Transverse colon (tissue), 4 donors: ENCODE measurements around the gene MADD. TPM values are rescaled to one million over a fixed set of nuclear protein-coding genes. Genes with fewer than 3 reads are reported as not detected.

ENCODE experiments used
- DNase-seq: peaks from one replicate; pipeline ENCODE4 v3.0.0-alpha.2; 2019
- H3K27ac ChIP-seq, 4 donors: fragments of 200-600 bp; sonication (generic); 2 replicates each; pipeline ENCODE4 v1.5.1; 2016 to 2018; ENCODE audit warnings: inconsistent platforms in 4 of 4
- H3K27me3 ChIP-seq: fragments of 200-600 bp; sonication (generic); 2 replicates; pipeline ENCODE4 v1.5.1; 2017; ENCODE audit warnings: inconsistent platforms
- H3K36me3 ChIP-seq, 4 donors: fragments of 200-600 bp; sonication (generic); 2 replicates each; pipeline ENCODE4 v1.5.1; 2017 to 2019; ENCODE audit warnings: inconsistent platforms in 4 of 4
- H3K4me1 ChIP-seq, 4 donors: fragments of 200-600 bp; sonication (generic); 2 replicates each; pipeline ENCODE4 v1.5.1; 2017 to 2020; ENCODE audit warnings: inconsistent platforms in 4 of 4
- H3K4me3 ChIP-seq, 4 donors: fragments of 200-600 bp; sonication (generic); 1 replicate in 1 of 4; 2 replicates in 3 of 4; pipeline versions ENCODE4 v1.5.1 to v1.6.1; 2017 to 2019; ENCODE audit warnings: inconsistent platforms in 4 of 4
- H3K9me3 ChIP-seq, 2 donors: fragments of 200-600 bp; sonication (generic); 2 replicates each; pipeline ENCODE4 v1.5.1; 2017 to 2019; ENCODE audit warnings: inconsistent platforms in 2 of 2
- EP300 ChIP-seq: sonication (generic); formaldehyde crosslinking; IDR thresholded peaks from one replicate; pipeline ENCODE4 v1.6.1; 2017; ENCODE audit warnings: antibody characterized with exemption, low read depth
- POLR2A ChIP-seq: fragments of 450-650 bp; IDR thresholded peaks from one replicate; pipeline ENCODE4 v1.6.1; 2016; ENCODE audit warnings: antibody characterized with exemption, mild to moderate bottlenecking, moderate library complexity
- POLR2AphosphoS5 ChIP-seq, 3 donors: sonication (generic); formaldehyde crosslinking; IDR thresholded peaks; one replicate each; pipeline ENCODE4 v1.6.1; 2016; ENCODE audit warnings: antibody characterized with exemption in 3 of 3
- WGBS, 2 donors: methylation state at CpG; one replicate each; pipeline ENCODE4 v1.1.5; 2018; ENCODE audit warnings: low coverage in 1 of 2; 5-methylcytosine and 5-hydroxymethylcytosine counted together
- in situ Hi-C, 4 donors: fragments of 200-750 bp; cut with MboI; loops; one replicate each; pipeline versions ENCODE4 v1.15.0 to v1.15.1; 2017; ENCODE audit warnings: low sequenced_read_pairs in 3 of 4, low pct_ligation_motif_present in 1 of 4, low pct_unique_long_range_greater_than_20kb in 1 of 4
- intact Hi-C: fragments of 100-400 bp; cut with DNase I; formaldehyde crosslinking; loops from one replicate; pipeline ENCODE4 v1.15.1; 2023; ENCODE audit warnings: low total_unique reads
- total RNA-seq, 4 donors: library from RNA; depleted of rRNA; stranded (reverse); fragments of >200 nt; gene quantifications; one replicate each; pipeline ENCODE4 v1.1.0, GENCODE V29; 2016
- TF ChIP-seq, protein P1 (sequence below), 5 experiments: fragments of 200-600 bp in 3 of 5; fragments of 450-650 bp in 2 of 5; sonication (generic) in 3 of 5; IDR thresholded peaks; 1 replicate in 2 of 5; 2 replicates in 3 of 5; pipeline ENCODE4 v1.5.1; 2016 to 2017; ENCODE audit warnings: antibody characterized with exemption in 5 of 5, inconsistent platforms in 3 of 5, mild to moderate bottlenecking in 2 of 5, moderate library complexity in 1 of 5

MADD gene
- total RNA-seq, 4 donors from 2014 or later = 64.3 to 285 (median 71.8) TPM

DNA sequence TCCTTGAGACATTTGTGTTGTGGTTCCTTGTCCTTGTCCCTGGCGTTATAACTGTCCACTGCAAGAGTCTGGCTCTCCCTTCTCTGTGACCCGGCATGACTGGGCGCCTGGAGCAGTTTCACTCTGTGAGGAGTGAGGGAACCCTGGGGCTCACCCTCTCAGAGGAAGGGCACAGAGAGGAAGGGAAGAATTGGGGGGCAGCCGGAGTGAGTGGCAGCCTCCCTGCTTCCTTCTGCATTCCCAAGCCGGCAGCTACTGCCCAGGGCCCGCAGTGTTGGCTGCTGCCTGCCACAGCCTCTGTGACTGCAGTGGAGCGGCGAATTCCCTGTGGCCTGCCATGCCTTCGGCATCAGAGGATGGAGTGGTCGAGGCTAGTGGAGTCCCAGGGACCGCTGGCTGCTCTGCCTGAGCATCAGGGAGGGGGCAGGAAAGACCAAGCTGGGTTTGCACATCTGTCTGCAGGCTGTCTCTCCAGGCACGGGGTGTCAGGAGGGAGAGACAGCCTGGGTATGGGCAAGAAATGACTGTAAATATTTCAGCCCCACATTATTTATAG, 59.6 kb downstream of the MADD start:
- Histone ChIP-seq H3K27ac (no peak overlapping the region), H3K4me1 (peaks cover 0 to 20% (median 12%) of the 10 kb centered on the region in 4 donors), H3K27me3 (no peaks in the 10 kb centered on the region), H3K36me3 (peaks cover 0 to 39% (median 6%) of the 10 kb centered on the region in 4 donors), H3K9me3 (no peaks in the 10 kb centered on the region), H3K4me3 (no peak overlapping the region)
- in situ Hi-C loops = no loop called here
- WGBS, 2 donors = 86% methylated on average over 12 of the region's 12 CpGs; no CpG with 5 or more reads in 1 of the 2 donors
- no peak for TF ChIP-seq EP300
- TF ChIP-seq POLR2A = no peak
- no peak for TF ChIP-seq POLR2AphosphoS5 (IDR thresholded peaks at IDR 0.05)
- TF ChIP-seq, protein P1, sequence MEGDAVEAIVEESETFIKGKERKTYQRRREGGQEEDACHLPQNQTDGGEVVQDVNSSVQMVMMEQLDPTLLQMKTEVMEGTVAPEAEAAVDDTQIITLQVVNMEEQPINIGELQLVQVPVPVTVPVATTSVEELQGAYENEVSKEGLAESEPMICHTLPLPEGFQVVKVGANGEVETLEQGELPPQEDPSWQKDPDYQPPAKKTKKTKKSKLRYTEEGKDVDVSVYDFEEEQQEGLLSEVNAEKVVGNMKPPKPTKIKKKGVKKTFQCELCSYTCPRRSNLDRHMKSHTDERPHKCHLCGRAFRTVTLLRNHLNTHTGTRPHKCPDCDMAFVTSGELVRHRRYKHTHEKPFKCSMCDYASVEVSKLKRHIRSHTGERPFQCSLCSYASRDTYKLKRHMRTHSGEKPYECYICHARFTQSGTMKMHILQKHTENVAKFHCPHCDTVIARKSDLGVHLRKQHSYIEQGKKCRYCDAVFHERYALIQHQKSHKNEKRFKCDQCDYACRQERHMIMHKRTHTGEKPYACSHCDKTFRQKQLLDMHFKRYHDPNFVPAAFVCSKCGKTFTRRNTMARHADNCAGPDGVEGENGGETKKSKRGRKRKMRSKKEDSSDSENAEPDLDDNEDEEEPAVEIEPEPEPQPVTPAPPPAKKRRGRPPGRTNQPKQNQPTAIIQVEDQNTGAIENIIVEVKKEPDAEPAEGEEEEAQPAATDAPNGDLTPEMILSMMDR (IDR thresholded peaks at IDR 0.05) = no peak
- DNase-seq = no peak
- intact Hi-C loops = no loop called here

DNA sequence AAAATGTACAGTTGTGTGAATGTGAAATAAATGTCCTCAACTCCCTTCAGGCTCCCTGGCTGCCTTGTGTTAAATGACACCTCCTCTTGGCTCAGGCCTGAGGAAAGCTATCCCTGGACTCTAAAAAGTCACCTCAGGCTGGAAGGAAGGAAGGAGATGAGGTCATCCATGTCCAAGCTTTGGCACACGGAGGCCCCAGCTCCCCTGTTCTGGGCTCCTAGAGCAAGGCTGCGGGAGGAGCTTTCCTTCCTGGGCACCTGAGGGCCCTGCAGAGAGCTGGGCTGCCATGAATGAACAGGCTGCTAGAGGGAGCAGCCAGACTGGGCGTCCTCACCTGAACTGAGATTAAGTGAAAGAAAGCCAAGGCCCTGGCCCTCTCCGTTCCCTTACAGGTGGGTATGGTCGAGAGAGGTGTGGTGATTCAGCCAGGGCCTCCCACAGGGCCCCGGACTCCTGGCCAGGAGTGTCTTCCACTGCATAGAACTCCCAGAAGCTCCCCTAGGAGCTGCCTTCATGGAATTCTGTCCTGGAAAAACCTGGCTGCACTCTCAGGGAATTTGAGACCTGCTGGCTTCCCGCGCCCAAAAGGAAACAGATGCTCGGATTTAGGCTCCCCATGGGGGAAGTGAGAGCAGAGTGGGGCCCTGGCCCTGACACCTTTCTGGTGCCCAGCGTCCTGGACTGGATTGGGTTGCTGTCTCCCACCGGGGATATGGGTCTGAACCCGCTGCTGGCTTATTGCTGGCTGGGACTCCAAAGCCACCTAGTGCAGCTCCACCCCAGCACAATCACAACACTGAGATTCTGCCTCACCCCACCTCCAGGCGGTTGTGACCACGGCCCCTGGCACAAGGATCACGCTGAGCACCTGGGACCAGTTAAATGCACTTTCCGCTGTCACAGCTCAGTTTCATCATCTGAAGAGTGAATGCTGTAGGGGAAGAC, 60.3 kb downstream of the MADD start:
- intact Hi-C loops = no loop called here
- DNase-seq = no peak
- TF ChIP-seq EP300 = no peak
- no peak for TF ChIP-seq POLR2A
- TF ChIP-seq, protein P1 (IDR thresholded peaks at IDR 0.05) = no peak
- TF ChIP-seq POLR2AphosphoS5 (IDR thresholded peaks at IDR 0.05) = no peak
- in situ Hi-C loops = no loop called here
- no peaks in the 10 kb centered on the region for H3K9me3 ChIP-seq
- H3K36me3 ChIP-seq = peaks cover 0 to 36% (median 6%) of the 10 kb centered on the region in 4 donors
- H3K27ac ChIP-seq = peak overlapping the region in 1 of 4 donors; percentile 69
- H3K4me1 ChIP-seq = peaks cover 0 to 20% (median 12%) of the 10 kb centered on the region in 4 donors
- H3K4me3 ChIP-seq = no peak overlapping the region
- 71% methylated on average over 13 of the region's 16 CpGs; no CpG with 5 or more reads in 1 of the 2 donors for WGBS, 2 donors
- H3K27me3 ChIP-seq = no peaks in the 10 kb centered on the region

DNA sequence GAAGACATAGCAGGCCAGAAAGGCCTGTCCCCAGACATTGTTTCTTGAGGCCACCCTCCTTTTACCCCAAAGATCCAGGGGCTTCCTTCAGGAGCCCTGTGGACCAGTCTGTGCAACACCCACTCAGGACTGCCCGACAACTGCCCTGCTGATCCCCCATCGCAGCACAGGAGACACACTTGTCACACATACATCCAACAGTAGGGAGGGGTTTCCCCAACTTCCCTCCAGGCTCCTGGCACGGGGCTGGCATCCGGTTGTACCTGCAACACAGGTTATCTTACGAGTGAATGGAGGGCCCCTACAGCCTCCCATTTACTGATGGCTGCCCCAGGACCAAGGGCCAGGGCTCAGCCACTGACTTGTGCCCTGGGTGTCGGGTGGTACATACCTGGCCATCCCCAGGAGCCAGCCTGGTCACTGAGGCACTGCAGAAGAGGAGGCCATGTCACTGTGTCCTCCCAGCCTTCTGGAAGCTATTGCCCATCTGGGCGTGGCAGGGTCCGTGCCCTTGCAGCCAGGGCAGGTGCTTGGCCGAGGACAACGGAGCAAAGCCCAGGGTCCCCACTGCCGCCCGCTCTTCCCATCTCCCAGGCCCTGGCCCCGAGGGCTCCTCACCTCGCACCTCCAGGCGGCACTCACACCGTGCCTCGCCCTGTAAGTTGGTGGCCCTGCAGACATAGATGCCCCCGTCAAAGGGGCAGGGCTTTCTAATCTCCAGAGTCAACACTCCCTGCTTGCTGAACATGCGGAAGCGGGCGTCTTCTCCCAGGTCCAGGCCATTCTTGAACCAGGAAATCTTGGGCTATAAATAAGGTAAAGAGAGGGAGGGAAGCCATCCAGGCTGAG, 61.7 kb downstream of the MADD start:
- WGBS, 2 donors = 56% methylated on average over 20 of the region's 21 CpGs; no CpG with 5 or more reads in 1 of the 2 donors
- DNase-seq = peak; percentile 69
- TF ChIP-seq EP300 = no peak
- TF ChIP-seq, protein P1 (IDR thresholded peaks at IDR 0.05) = no peak
- TF ChIP-seq POLR2A = no peak
- no peak for TF ChIP-seq POLR2AphosphoS5 (IDR thresholded peaks at IDR 0.05)
- no peaks in the 10 kb centered on the region for H3K9me3 ChIP-seq
- in situ Hi-C loops (no loop called here), intact Hi-C loops (no loop called here)
- H3K4me3 ChIP-seq = no peak overlapping the region
- peaks cover 0 to 24% (median 5%) of the 10 kb centered on the region in 4 donors for H3K36me3 ChIP-seq
- peaks cover 0 to 20% (median 12%) of the 10 kb centered on the region in 4 donors for H3K4me1 ChIP-seq
- no peaks in the 10 kb centered on the region for H3K27me3 ChIP-seq
- H3K27ac ChIP-seq = peak overlapping the region; percentile 30 to 69 (median 52)
